ENCODE results near the gene C1QTNF12. TPM values are rescaled to one million over a fixed set of nuclear protein-coding genes. Genes with fewer than 3 reads are reported as not detected.

C1QTNF12 gene
- polyA plus RNA-seq, 1 experiment: 0.21 TPM

- ChIA-PET POLR2A (no interaction called here), CTCF (no interaction called here)
- Histone ChIP-seq H3K9me3 (ENCODE audit: control insufficient read depth, insufficient read depth, low read length) (peaks cover 3% of the 10 kb centered on the region; the same call in 1 of the 2 replicates), H3K4me3 (ENCODE audit: low read depth, low read length) (no peak overlapping the region), H3K27ac (ENCODE audit: low read depth, low read length) (no peak overlapping the region), H3K27me3 (ENCODE audit: control insufficient read depth, insufficient read depth, low read length) (peaks cover 9% of the 10 kb centered on the region)
- TF ChIP-seq, protein P1, sequence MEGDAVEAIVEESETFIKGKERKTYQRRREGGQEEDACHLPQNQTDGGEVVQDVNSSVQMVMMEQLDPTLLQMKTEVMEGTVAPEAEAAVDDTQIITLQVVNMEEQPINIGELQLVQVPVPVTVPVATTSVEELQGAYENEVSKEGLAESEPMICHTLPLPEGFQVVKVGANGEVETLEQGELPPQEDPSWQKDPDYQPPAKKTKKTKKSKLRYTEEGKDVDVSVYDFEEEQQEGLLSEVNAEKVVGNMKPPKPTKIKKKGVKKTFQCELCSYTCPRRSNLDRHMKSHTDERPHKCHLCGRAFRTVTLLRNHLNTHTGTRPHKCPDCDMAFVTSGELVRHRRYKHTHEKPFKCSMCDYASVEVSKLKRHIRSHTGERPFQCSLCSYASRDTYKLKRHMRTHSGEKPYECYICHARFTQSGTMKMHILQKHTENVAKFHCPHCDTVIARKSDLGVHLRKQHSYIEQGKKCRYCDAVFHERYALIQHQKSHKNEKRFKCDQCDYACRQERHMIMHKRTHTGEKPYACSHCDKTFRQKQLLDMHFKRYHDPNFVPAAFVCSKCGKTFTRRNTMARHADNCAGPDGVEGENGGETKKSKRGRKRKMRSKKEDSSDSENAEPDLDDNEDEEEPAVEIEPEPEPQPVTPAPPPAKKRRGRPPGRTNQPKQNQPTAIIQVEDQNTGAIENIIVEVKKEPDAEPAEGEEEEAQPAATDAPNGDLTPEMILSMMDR (IDR thresholded peaks at IDR 0.05; ENCODE audit: low read depth, low read length): no peak
- DNase-seq (ENCODE audit: low read depth, low spot score): no peak
These were observed 41.3 kb downstream of the C1QTNF12 start for GRCh38 chr1:1204998-1205768.

DNA sequence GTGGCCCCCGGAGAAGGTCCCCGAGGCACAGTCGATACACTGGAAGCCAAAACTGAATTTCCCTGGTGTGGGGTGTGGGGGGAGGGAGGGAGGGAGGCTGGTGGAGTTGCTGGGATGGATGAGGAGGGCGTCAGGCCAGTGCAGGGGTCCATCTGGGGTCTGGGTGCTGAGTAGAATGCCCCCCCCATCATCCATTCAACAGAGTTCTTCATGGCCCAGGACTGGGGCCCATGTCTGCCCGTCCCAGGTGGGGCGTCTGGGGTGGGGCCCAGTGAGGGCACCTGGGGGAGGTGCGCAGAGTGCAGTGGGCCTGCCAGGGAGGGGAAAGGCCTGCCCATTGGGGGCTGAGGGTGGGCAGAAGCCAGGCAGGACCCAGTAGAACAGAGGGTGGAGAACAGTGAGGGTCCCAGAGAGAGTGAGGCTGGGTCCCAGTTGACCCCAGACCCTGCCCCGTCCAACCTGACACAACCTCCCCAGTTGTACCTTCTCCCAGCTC is 42.0 kb downstream of the C1QTNF12 start:
- DNase-seq (ENCODE audit: low read depth, low spot score): no peak
- Histone ChIP-seq H3K27me3 (ENCODE audit: control insufficient read depth, insufficient read depth, low read length) (peaks cover 9% of the 10 kb centered on the region), H3K9me3 (ENCODE audit: control insufficient read depth, insufficient read depth, low read length) (peaks cover 3% of the 10 kb centered on the region; the same call in 1 of the 2 replicates), H3K27ac (ENCODE audit: low read depth, low read length) (no peak overlapping the region), H3K4me3 (ENCODE audit: low read depth, low read length) (no peak overlapping the region)
- CTCF ChIA-PET: no interaction called here
- TF ChIP-seq, protein P1 (IDR thresholded peaks at IDR 0.05; ENCODE audit: low read depth, low read length): no peak
- POLR2A ChIA-PET: no interaction called here

- TF ChIP-seq, protein P1 (IDR thresholded peaks at IDR 0.05; ENCODE audit: low read depth, low read length): no peak
- no peak overlapping the region for H3K4me3 ChIP-seq (ENCODE audit: low read depth, low read length)
- peaks cover 3% of the 10 kb centered on the region; the same call in 1 of the 2 replicates for H3K9me3 ChIP-seq (ENCODE audit: control insufficient read depth, insufficient read depth, low read length)
- ChIA-PET CTCF (no interaction called here), POLR2A (no interaction called here)
- no peak overlapping the region for H3K27ac ChIP-seq (ENCODE audit: low read depth, low read length)
- DNase-seq (ENCODE audit: low read depth, low spot score): no peak
- H3K27me3 ChIP-seq (ENCODE audit: control insufficient read depth, insufficient read depth, low read length): peaks cover 9% of the 10 kb centered on the region
These were observed 42.7 kb downstream of the C1QTNF12 start for GRCh38 chr1:1203561-1204424.

DNA sequence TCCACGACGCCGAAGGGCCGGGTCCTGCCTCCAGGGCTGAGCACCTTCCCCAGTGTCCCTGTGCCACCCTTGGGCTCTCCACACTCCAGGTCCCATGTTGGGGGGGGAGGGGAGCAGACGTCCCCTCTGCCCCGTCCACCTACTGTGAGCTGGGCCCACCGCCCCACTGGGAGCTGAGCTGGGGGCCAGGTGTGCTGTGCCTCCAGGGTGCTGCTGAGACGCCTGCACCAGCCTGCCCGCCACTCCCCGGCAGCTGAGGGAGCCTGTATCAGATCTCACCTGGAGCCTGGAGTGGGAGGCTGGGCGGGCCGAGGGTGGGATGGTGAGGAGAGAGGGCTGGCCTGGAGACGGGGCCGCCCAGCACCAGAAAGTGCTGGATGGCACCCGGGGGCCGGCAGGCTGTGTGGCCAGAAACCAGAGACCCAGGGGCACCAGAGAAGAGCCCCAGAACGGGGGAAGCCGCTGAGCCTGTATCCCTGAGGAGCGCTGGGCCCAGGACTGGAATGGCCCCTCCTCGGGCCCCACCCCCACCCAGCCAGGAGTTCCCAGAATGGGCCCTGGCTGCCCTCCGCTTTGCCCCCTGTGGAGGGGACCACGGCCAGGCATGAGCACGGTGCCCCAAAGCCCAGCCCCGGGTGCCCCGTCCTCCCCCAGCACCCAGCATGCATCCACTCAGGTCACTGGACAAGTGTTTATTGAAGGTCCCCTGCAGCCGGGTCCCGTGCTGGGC is 43.5 kb downstream of the C1QTNF12 start:
- no peak for DNase-seq (ENCODE audit: low read depth, low spot score)
- no peak overlapping the region for H3K27ac ChIP-seq (ENCODE audit: low read depth, low read length)
- H3K27me3 ChIP-seq (ENCODE audit: control insufficient read depth, insufficient read depth, low read length): peaks cover 9% of the 10 kb centered on the region
- peaks cover 3% of the 10 kb centered on the region; the same call in 1 of the 2 replicates for H3K9me3 ChIP-seq (ENCODE audit: control insufficient read depth, insufficient read depth, low read length)
- H3K4me3 ChIP-seq (ENCODE audit: low read depth, low read length): no peak overlapping the region
- TF ChIP-seq, protein P1 (IDR thresholded peaks at IDR 0.05; ENCODE audit: low read depth, low read length): no peak
- ChIA-PET POLR2A (no interaction called here), CTCF (no interaction called here)
